ENCODE measurements around the gene NR6A1.

DNA sequence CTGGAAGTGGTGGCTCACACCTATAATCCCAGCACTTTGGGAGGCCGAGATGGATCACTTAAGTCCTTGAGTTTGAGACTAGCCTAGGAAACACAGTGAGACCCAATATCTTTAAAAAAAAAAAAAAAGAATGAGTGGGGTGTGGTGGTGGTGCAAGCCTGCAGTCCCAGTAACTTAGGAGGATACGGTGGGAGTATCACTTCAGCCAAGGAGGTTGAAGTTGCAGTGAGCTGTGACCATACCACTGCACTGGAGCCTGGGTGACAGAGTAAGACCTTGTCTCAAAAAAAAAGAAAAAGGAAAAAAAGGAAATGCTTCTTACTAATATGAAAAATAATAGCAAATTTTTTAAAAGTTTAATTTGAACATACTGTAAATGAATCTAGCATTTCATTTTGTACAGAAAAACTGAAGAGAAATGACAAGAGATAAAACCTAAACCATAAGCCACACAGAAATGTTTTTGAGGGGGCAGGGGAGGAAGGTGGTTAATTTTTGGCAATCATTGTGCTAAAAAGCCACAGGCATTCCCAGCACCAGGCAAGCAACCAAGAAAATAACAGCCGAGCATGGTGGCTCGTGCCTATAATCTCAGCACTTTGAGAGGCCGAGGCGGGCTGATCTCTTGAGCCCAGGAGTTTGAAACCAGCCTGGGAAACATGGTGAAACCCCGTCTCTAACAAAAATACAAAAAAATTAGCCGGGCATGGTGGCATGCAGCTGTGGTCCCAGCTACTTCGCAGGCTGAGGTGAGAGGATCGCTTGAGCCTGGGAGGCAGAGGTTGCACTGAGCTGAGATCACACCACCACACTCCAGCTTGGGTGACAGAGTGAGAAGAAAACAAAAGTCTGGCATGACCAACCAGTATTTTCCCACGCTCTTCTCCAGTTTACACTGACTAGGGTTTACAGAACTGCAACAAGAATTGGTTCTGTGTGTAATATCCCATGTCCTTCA is 149.5 kb downstream of the NR6A1 start:
- TF ChIP-seq POLR2AphosphoS5 (IDR thresholded peaks at IDR 0.05; ENCODE audit: insufficient read depth in 1 of 2, low read depth in 1 of 2) (no peak), CTCF (IDR thresholded peaks at IDR 0.05) (no peak), POLR2A (IDR thresholded peaks at IDR 0.05) (no peak)
